ENCODE measurements around the gene CAPN2.

Gene CAPN2

GRCh38 chr1:223748773-223749733 is 36.7 kb downstream of the CAPN2 start:
- no peak for DNase-seq (ENCODE audit: low read depth)
- H3K4me3 ChIP-seq (ENCODE audit: control insufficient read depth, low read depth, low read length), result peak overlapping the region; percentile 4; the same call in 1 of the 2 replicates
- TF ChIP-seq, protein P1, sequence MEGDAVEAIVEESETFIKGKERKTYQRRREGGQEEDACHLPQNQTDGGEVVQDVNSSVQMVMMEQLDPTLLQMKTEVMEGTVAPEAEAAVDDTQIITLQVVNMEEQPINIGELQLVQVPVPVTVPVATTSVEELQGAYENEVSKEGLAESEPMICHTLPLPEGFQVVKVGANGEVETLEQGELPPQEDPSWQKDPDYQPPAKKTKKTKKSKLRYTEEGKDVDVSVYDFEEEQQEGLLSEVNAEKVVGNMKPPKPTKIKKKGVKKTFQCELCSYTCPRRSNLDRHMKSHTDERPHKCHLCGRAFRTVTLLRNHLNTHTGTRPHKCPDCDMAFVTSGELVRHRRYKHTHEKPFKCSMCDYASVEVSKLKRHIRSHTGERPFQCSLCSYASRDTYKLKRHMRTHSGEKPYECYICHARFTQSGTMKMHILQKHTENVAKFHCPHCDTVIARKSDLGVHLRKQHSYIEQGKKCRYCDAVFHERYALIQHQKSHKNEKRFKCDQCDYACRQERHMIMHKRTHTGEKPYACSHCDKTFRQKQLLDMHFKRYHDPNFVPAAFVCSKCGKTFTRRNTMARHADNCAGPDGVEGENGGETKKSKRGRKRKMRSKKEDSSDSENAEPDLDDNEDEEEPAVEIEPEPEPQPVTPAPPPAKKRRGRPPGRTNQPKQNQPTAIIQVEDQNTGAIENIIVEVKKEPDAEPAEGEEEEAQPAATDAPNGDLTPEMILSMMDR (IDR thresholded peaks at IDR 0.05; ENCODE audit: control insufficient read depth, insufficient read depth, low read depth, low read length, missing control alignments), result peak; percentile 74

GRCh38 chr1:223750730-223751570 is 38.6 kb downstream of the CAPN2 start:
- DNase-seq (ENCODE audit: low read depth), result no peak
- TF ChIP-seq, protein P1 (IDR thresholded peaks at IDR 0.05; ENCODE audit: control insufficient read depth, insufficient read depth, low read depth, low read length, missing control alignments), result no peak
- H3K4me3 ChIP-seq (ENCODE audit: control insufficient read depth, low read depth, low read length), result no peak overlapping the region

GRCh38 chr1:223751696-223752095 is 39.4 kb downstream of the CAPN2 start:
- H3K4me3 ChIP-seq (ENCODE audit: control insufficient read depth, low read depth, low read length), result no peak overlapping the region
- no peak for DNase-seq (ENCODE audit: low read depth)
- TF ChIP-seq, protein P1 (IDR thresholded peaks at IDR 0.05; ENCODE audit: control insufficient read depth, insufficient read depth, low read depth, low read length, missing control alignments), result no peak

- no peak for DNase-seq (ENCODE audit: low read depth)
- H3K4me3 ChIP-seq (ENCODE audit: control insufficient read depth, low read depth, low read length), result no peak overlapping the region
- TF ChIP-seq, protein P1 (IDR thresholded peaks at IDR 0.05; ENCODE audit: control insufficient read depth, insufficient read depth, low read depth, low read length, missing control alignments), result no peak
Observed at GRCh38 chr1:223752721-223753515, 40.6 kb downstream of the CAPN2 start.

GRCh38 chr1:223754681-223755431 is 42.5 kb downstream of the CAPN2 start:
- DNase-seq (ENCODE audit: low read depth), result no peak
- H3K4me3 ChIP-seq (ENCODE audit: control insufficient read depth, low read depth, low read length), result no peak overlapping the region
- TF ChIP-seq, protein P1 (IDR thresholded peaks at IDR 0.05; ENCODE audit: control insufficient read depth, insufficient read depth, low read depth, low read length, missing control alignments), result no peak
